ENCODE results near the gene TSC22D3.

Gene TSC22D3

DNA sequence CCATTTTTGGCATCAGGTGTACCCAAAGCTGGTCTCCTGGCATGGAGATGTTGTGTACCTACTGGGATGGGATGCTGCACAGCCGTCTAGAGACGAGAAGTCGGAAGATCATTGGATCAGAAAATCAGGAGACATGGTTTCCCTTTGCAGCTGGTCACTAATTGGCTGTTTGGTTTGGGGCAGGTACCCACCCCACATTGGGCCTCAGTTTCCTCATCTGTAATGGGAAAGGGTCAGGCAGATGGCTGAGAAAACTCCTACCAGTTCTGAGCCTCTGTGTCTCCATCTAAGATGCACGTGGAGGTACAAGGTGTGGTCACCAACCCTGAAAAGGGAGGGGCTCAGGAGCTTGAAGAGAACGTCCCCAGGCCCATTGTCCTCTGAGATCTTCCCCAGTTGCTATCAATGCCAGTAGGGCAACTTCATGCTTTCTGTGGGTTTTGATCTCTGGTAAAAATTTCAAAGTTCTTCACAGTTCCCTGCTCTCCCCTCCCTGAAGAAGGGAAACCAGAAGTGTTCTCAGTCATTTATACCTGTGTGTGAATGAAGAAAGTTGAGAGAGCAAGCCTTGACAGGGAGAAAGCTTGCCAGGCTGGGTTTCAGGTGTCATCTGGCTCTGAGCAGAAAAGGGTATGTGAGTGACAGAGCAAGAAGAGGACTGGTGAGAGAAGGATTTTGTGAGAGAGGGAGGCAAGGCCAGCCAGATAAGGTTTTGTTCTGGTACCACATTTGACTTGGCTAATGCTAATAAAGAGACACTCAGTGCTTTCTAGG is 15.1 kb downstream of the TSC22D3 start:
- DNase-seq: no peak

DNA sequence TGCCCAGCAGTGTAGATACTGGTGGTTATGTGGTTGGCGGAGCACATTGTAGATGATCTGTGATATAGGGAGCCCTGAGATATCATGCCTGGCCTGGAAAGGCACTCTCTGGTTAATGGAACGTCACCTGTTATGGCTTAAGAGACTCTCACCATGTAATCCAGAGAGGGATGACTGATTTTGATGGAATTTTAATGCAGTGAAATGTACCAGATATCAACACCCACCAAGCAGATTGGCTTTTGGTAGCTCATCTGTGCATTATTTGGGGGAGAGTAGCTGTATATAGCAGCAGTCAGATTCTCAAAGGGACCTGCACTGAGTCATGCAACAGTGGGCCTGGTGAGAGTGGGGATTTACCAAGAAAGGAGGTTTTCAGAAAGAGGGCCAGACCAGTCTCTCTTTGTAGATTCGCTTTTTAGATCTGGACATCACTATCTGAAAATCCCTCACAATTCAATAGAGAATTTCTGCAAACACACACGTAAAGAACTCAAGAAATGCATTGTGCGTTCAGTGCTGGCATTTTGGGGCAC is 17.3 kb downstream of the TSC22D3 start:
- no peak for DNase-seq

DNA sequence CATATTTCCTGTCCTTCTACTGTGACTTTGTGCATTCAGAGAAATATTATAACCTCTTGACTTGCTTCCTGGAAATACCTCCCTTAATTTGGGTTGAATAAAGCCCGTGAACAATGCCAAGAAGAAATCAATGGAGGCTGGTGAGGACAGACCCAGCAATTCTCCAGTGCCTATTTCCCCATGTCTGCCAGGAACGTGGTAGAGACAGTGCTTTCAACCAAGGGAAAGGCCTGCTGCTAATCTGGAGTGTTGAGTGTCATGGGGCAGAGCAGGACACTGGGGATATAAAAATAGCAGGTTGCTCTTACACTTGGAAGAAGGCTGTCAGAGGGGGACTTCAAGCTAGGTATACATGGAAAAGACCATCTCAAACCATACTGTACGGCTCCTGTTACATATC is 19.9 kb downstream of the TSC22D3 start:
- no peak for DNase-seq

DNA sequence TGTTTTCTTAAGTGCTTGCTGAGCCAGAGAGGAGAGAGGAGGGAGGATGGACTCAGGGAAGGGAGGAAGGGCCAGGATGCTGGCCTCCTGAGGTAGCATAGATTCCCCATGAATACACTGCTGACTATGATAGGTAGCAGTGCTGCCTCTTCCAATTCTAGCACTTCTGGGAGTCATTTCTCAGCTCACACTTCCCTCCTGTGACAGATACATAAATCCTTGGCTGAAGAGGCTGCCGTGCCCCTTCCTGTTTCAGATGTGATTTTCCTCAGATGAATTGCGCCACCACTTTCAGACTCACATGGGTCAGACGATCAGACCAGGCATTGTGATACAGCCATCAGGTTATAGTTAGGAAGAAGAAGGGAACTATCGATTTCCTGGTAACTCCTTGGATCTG is 22.4 kb downstream of the TSC22D3 start:
- no peak for DNase-seq

DNA sequence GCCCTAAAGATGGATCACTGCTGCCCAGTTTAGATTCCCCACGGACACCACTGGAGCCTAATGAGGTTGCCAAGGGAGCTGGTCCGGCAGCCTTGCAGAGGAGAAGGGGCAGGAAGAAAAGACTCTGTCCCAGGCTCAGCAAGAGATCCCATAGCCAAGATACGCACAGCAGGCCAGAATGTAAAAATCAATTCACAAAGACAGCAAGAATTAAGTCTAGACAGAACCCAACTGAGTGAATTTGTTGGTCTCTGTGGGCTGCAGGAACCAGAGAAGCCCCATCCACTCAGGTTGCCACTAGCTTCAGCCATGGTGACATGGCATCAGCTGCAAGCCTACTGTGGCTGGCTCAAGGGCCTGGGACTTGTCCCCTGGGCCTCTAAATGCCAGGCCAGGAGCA is 22.9 kb downstream of the TSC22D3 start:
- no peak for DNase-seq

DNA sequence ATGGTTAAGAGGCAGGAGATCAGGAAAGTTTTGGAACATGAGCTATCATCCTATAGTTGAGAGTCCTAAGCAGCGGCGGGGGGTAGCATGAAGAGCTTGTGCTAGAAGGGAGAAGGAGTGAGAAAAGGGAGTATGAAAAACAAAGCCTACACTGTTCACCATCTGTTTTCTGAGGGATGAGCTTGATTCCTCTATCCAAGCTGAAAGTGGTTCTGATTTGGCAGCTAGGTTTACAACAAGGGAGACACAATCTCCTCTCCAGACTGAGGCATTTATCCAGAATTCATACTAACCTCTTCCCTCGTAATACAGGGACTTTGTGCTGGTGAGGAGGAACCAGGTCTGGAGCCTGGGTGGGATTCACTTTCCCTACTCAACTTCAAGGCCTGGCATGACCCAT is 23.5 kb downstream of the TSC22D3 start:
- no peak for DNase-seq

DNA sequence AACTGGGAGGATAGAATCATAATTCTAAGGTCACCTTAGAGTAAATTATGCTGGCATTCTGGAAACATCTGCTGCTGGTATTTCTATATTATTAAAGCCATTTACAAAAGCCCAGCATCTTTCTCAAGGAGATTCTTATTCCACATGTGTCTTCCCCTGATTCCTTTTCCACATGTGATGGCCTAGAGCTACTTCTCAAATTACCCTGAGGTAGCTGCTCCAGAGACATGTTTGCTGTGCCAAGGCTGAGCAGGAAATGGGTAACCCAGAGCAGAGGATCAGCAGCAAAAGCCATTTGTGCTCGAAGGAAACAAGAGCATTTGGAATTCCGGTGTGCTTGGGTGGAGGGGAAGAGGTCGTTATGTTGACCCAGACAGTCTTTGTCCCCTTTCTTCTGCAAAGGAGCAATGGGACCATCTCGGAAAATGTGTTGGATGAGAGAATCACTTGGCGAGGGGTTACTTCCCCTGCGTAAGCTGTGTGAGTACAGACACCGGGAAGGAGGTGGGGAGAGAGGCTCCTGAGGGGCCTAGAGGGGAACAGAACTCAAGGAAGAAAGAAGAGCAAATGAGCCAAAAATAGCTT is 24.6 kb downstream of the TSC22D3 start:
- no peak for DNase-seq

DNA sequence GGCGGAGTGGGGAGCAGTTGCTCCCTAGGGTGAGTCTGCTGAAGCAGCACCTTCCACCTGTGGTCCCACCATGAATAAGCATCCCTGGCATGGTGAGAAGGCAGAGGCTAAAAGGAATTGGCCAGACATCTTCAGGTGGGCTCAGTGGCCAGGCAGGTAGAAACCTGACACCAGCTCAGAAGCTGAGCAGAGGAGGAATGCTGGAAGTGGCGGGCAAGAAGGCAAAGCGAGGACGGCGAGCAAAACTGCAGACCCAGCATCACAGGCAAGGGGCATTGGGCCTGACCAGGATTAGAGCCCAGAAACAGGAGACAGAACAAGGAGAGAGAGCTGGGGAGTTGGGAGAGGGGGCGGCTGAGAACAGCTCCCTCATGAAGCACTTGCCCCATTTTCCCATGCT is 25.3 kb downstream of the TSC22D3 start:
- DNase-seq: no peak

DNA sequence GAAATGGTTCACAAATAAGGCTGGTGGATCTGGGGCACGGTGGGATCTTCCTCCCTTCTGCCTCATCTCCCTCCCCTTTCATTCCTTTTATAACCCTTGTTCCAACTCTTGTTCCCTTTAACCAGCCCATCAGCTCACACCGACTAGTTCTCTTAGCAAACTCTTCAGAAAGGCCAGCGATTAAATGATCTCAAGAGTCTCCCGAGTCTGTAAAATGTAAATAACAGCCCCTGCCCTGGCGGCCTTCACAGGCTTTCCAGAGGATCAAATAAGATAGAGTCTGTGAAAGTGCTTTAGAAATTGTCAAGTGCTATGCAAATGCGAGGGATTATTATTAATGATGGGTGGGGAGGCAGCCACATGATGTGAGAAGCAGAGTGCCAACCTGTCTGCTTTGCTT is 27.1 kb downstream of the TSC22D3 start:
- DNase-seq: no peak

DNA sequence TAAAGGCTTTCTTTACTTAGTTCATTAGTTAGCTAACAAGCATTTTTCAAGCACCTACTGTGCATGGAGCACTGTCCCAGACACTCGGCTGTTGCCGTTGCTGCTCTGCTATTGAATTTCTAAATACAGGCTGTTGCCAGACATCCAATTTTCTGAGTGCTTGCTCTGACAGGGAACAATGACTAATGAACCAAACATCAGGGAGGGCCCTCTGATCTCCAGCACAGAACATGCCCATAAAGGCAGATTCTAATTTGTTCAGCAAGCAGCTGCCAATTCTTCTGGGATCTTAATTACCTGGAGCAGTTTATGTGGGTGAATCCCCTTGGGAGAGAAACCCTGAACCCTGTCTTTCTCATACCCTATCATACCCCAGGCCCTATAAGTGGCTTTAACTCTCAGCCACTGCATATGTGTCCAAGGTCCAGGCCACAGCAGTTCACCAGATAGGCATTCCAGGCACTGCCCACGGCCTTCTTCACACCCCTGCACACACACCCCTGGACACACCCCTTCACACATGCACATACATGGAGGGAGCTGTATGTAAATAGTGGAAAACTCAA is 27.9 kb downstream of the TSC22D3 start:
- DNase-seq: no peak

DNA sequence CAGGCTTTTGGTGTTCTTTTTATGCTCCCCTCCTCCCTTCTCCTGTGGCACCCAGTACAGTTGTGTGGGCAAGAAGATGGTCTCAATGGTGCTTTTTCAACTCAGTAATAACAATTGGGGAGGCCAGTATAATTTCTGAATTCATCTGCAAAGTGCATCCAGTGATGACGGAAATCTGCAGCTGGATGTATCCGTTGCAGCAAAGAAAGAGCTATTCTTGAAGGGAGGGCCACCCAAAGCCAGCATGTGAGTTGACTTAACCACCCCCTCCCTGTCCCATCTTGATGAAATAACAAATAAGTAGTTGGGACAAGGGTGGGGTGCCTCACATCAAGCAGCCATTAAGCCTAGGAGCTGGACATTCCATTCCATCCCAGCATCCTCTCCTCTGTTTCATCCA is 30.7 kb downstream of the TSC22D3 start:
- no peak for DNase-seq

DNA sequence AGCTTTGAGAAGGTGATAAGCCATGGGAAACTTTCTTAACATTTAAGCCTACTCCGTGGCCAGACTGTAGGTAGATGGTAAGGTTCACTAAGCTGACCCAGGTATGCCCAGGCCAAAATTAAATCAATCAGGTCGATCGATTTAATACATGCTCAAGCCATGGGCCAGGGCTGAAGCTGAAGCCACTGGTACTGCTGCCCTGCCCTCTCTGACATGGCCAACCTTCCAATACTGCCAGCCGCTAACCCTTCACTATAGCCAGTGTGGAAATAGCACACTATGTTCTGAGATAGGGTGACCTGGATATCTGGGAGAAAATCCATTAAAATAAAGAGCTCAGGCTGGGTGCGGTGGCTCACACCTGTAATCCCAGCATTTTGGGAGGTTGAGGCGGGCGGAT is 31.6 kb downstream of the TSC22D3 start:
- no peak for DNase-seq

DNA sequence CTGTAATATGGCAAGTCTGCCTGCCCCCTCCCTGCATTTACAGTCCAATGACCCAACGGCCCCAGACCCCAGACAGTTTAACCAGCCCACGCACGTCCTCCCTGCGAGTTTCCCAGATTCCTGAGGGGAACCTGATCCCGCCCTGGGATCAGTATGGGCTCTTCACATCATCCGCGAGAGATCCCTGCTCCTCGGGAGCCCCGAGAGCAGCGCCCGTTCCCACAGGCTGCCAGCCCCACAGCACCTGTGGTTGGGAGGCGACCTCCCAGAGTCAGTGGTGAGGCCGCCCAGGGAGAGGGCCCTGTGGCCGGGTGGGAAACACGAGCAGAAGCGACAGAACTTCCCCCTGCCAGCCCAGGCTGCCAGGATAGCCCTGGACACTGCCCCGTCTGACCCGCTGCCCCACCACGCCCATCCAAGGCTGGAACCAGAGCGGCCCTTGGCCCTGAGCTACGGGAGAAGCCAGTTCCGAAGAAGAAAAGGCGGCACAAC is 32.8 kb downstream of the TSC22D3 start:
- DNase-seq: no peak

DNA sequence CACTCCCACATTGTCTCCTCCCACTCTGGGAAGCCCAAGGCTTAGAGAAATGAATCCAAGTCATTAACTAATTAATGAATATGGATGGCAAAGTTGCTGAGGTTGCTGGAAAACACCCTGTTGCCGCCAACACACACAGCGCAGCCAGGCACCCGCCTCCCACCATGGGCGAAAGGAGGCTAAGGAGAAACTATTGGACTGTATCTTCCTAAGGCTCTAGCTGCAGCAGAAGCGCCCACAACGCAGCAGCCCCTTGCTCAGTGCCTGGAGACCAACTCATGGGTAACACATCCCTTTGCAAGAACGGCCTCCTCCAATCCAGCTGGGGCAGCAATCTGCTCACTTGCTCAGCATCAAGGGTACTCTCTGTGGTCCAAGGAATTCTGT is 34.2 kb downstream of the TSC22D3 start:
- DNase-seq: no peak

DNA sequence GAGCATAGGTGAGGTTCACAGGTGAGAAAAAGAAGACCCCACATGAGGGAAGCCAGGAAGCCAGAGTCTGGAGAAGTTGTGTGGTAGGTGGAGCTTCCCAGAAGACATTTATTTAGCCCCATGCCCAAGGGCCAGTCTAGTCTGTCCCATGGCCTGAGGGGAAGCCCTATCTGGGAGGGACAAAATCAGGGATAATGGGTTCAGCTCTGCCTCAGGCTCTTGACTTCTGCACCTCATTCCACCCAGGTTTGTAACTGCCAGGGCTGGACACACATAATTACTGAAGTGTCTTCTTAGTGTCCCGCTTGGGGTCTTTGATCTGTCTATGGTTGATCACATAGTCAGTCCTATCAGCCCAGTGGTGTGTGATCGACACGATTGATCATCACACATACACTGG is 36.0 kb downstream of the TSC22D3 start:
- DNase-seq: no peak

DNA sequence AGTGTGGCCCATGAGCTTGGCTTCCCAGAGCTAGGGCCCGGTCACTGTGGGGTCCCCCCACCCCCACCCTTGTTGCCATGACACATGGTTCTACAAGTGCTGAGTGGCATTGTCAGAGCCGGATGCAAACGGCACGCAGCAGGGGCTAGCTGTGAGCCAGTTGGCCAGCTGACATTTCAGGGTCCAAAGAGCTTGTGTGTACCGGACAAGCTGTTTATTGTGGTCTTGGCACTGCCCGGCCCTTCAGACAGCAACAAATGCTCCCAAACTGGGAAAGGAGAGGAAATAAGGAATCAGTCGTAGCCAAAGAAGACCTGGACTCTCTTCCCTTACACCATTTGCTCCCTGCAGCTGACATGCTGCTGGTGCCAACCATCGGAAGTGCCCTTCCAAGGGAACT is 36.8 kb downstream of the TSC22D3 start:
- no peak for DNase-seq

DNA sequence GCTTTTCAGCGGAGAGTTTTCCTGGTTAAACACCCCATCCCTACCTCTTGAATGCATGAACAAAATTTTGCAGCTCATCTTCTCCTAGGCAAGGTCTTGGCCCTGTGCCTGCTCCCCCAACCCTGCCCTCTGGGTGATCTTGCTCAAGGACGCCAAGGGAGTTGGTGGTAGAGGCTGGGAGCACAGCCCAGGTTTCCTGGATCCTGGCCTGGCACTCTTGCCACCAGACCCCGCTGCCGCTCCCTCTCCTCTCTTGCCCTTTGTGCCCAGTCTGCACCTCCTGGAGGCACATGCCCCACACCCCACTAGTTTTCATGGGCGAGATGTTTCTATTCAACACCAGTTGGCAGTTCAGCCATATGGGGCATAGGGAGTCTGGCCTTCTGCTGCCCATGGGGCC is 37.3 kb downstream of the TSC22D3 start:
- no peak for DNase-seq

DNA sequence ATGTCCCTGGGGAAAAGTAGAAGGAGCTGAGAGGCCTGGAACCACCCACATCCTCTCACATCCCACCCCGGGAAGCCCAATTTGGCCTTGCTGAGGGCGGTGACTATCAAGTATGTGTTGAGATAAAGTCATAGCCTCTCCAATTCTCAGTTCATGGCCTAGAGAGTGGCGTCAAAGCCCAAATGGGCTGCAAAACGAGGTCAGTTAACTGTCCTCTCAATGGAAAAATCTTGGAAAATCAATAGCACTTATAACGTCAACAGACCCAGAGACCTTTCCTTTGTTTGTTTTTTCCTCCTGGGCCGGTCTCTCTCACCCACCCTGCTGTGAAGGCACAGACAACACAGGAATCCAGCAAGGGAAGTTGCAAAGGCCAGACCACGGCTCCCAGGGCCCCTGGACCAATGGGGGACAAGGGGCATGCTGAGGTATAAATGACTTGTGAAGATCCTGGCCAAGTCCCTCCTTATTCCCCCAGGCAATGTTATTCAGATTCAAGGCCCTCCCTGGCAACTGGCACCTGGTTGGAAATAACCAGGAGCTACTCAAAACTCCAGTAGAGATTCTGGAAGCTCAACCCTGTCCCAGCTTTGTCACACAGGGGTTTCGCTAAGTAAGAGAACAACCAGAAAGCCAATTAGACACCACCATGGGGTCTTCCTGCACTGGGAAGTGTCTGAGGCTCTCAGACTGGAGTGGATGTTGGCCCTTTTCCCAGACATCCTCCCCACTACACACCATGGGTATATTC is 38.6 kb downstream of the TSC22D3 start:
- DNase-seq: no peak

DNA sequence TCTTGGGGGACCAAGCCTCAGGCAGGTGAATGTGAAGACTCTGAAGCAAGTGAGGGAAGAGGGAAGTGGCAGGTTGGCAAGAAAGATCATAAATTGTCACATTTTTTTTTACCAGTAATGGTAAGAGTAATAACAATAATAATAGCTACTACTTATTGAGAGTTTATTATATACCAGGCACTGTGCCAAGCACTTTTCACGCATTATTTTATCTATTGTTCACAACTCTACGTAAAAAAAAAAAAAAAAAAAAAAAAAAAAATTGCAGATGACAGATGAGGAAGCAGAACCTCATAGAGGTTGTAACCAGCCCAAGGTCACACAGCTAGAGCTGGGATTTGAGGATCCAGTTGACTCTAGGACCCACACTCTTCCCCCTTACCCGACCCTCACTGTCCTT is 40.9 kb downstream of the TSC22D3 start:
- no peak for DNase-seq

DNA sequence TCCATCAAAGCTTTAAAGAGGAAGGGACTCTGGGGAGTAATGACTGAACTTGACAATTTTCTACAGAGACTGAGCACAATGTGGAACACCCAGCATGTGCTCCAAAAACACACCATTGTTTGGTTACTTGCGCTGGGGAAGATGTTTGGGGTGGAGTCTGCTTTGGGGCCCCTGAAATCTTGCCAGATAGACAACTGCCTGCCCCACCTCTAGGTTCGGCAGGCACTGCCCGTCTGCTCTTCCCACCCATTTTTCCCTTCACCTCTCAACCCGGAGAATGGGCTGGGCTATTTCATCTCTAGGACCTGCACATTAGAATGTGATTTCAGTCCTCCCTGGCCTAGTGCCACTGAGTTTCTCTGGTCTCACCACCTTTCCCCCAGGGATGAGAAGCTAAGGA is 41.9 kb downstream of the TSC22D3 start:
- DNase-seq: no peak

DNA sequence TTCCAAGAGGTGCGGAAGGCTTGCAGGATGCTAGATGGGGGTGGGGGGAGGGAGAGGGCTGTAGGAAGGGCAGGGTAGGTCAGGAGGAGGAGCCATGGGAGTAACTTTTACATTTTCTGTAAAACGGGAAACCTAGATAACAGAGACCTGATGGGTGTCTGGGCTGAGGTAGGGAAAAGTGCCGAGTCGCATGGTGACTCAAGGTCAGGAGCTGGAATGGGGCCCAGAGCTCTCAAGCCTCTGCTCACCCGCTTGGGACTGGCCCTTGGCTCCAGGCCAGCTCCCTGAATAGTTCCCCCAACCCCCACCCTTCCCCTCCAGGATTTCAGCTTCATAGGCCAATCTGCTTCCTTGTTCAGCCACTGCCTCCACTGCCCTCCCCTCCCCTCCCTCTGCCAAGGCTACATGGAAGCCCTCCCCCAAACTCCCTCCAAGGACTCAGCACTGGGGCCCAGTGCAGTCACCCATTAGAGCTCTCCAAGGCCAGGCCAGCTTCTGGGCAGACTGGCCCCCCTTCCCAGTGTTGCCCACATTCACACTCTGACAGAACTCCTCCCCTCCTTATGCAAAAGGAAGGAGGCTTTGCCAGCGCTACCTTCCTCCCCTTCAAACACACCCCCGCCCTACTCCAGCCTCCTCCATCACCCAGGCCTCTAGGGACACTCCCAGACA is 43.6 kb downstream of the TSC22D3 start:
- no peak for DNase-seq

DNA sequence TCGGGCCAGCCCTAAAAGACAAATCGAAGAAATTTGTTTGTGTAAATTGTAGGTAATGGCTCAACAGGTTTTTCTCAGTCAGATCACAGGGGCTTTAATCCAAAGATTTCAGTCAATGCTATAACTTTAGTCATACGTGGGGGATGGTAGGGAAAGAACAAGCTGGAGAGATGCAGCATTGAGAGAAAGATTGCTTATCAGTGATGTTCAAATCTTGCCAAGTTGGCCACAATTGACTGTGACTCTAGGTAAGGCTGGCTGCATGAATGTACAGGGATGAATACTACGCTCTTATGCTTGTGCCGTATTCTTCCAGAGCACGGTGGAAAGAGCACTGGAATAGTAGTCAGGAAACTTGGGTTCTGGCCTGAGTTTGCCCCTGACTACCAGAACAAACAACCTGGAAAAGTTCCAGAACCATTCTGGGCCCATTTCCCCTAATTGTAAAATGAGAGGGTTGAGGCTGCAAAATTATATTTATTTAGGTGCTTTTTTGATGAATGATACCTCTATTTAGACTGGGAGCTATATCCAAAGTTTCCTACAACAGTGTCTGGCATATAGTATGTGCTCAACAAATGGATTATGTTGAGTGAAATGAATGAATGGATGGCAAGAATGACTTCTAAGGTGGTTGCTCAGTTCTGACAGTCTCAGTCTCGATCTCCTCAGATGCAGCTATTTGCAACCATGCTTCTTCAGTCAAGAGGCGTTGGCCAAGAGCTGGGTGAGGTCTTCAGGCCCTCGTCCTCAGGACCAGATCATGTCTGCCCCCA is 44.4 kb downstream of the TSC22D3 start:
- no peak for DNase-seq
